Spinal cord (tissue), 10 donors: ENCODE results near the gene SKP1. TPM values are rescaled to one million over a fixed set of nuclear protein-coding genes. Genes with fewer than 3 reads are reported as not detected.

Source experiments
- DNase-seq, 6 donors: peaks; one replicate each; pipeline versions ENCODE4 v3.0.0 to v3.0.0-alpha.2; 2013 to 2015; ENCODE audit warnings: low spot score in 6 of 6, low read depth in 4 of 6
- H3K27ac ChIP-seq: one replicate; pipeline ENCODE4 v1.5.1; 2013; ENCODE audit warnings: low read depth, low read length, control low read depth
- H3K27me3 ChIP-seq: one replicate; pipeline ENCODE4 v1.6.1; 2013; ENCODE audit warnings: low read length; ENCODE audit not compliant: control insufficient read depth, insufficient read depth
- H3K36me3 ChIP-seq: one replicate; pipeline ENCODE4 v1.6.1; 2013; ENCODE audit warnings: low read length; ENCODE audit not compliant: control insufficient read depth, insufficient read depth
- H3K4me1 ChIP-seq: one replicate; pipeline ENCODE4 v1.6.1; 2013; ENCODE audit warnings: low read length; ENCODE audit not compliant: control insufficient read depth, insufficient read depth
- H3K4me3 ChIP-seq: one replicate; pipeline ENCODE4 v1.5.1; 2013; ENCODE audit warnings: low read depth, low read length, control low read depth
- H3K9me3 ChIP-seq: one replicate; pipeline ENCODE4 v1.6.1; 2013; ENCODE audit warnings: low read length; ENCODE audit not compliant: control insufficient read depth, insufficient read depth
- WGBS: methylation state at CpG from one replicate; pipeline ENCODE4 v1.1.5; 2013; ENCODE audit warnings: missing lambda C conversion rate; ENCODE audit not compliant: insufficient coverage; 5-methylcytosine and 5-hydroxymethylcytosine counted together
- polyA plus RNA-seq, 2 donors: library from polyadenylated mRNA; unstranded; fragments of 120-200 nt; gene quantifications; one replicate each; pipeline ENCODE4 v1.2.1, GENCODE V29; 2013; ENCODE audit not compliant: insufficient read length in 2 of 2
- total RNA-seq, 2 donors: library from RNA; depleted of rRNA in 1 of 2; stranded (reverse); fragments of 120-200 nt in 1 of 2; fragments of >200 nt in 1 of 2; gene quantifications; one replicate each; pipeline versions ENCODE4 v1.2.3 to v1.2.4, GENCODE V29; 2013 to 2014
- donor health status: healthy.

SKP1 gene
- total and polyA plus RNA-seq, 4 donors = 355 to 859 (median 596) TPM

DNA sequence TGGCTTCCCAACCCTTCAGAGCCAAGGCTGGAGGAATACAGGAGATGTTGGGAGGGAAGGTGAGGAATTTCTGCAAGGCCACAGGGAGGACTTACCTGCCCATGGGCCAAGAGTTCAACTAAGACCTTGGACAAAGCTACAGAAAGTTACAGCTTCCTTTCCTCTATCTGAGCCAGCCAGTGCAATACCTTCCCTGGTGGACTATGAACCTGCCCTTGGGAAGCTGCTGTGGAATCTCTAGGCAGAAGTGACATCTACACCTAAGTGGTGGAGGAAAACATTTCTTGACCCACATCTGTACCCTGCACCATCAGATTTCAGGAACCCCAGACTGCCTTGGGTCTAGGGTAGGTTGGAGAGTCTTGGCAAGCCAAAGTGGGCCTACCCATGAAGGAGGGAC, 6.7 kb upstream of the SKP1 start:
- no peak for DNase-seq

DNA sequence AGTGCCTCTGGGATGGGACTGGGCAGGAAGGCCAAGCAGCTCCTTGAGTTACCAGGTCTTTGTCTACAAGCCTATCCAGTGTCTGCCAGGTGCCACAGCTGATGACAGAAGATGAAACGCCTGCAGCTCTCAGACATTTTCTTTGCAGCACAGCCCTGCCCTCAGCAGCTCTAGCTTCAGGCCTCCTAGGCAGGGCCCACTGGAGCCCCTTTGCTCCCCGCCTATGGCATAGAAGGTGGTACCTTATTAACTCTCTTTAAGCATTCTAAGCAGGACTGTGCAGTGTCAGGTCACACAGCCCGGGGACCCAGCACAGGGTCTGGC, 1.3 kb upstream of the SKP1 start:
- peaks cover 9% of the 10 kb centered on the region for H3K4me1 ChIP-seq
- no peaks in the 10 kb centered on the region for H3K9me3 ChIP-seq
- H3K4me3 ChIP-seq = no peak overlapping the region
- WGBS = 67% methylated on average over 2 of the region's 3 CpGs
- no peak for DNase-seq
- H3K36me3 ChIP-seq = peaks cover 3% of the 10 kb centered on the region
- H3K27ac ChIP-seq = peak overlapping the region; percentile 98
- no peaks in the 10 kb centered on the region for H3K27me3 ChIP-seq

More for the DNA sequence above, 6.7 kb upstream of the SKP1 start:
- no peaks in the 10 kb centered on the region for H3K27me3 ChIP-seq
- H3K4me1 ChIP-seq = no peaks in the 10 kb centered on the region
- no peak overlapping the region for H3K4me3 ChIP-seq
- H3K36me3 ChIP-seq = no peaks in the 10 kb centered on the region
- no peaks in the 10 kb centered on the region for H3K9me3 ChIP-seq
- H3K27ac ChIP-seq = no peak overlapping the region

DNA sequence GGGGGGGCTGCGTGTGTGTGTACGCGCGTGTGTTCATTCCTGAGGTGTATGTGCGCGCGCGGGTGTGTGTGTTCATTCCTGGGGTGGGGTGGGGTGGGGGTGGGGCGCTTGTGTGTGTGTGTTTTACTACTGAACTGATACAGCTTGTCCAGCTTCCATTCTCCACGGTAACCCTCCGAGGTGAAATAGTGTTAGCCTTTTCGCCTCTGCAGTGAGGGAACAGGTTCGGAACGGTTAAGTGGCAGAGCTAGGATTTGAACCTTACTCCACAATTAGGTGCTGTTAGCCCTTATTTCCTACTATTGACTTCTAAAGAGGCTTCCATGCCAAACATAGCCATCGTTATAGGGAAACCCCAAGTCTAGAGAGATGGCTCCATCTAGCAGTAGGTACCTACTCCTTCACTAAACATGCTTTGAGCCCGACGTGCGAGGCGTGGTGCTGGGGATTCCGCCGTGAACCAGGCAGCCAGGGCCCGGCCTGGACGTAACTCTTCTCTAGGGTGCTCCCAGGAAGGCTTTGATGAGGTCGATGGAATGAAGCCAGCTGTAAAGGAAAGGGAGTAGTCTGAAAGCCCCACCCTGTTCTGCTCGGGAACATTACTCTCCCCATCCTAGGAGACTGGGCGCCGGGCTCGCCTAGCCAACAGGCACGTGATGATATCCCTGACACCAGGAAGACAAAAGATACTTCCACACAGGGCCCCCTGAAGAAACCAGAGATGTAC, 782 bp upstream of the SKP1 start:
- Histone ChIP-seq H3K36me3 (peaks cover 8% of the 10 kb centered on the region), H3K27ac (peak overlapping the region; percentile 98), H3K9me3 (no peaks in the 10 kb centered on the region), H3K27me3 (no peaks in the 10 kb centered on the region), H3K4me1 (peaks cover 9% of the 10 kb centered on the region), H3K4me3 (peak overlapping the region; percentile 94)
- peak in 2 of 6 donors; percentile 15 to 56 for DNase-seq
- WGBS = 30% methylated on average over 9 of the region's 29 CpGs

DNA sequence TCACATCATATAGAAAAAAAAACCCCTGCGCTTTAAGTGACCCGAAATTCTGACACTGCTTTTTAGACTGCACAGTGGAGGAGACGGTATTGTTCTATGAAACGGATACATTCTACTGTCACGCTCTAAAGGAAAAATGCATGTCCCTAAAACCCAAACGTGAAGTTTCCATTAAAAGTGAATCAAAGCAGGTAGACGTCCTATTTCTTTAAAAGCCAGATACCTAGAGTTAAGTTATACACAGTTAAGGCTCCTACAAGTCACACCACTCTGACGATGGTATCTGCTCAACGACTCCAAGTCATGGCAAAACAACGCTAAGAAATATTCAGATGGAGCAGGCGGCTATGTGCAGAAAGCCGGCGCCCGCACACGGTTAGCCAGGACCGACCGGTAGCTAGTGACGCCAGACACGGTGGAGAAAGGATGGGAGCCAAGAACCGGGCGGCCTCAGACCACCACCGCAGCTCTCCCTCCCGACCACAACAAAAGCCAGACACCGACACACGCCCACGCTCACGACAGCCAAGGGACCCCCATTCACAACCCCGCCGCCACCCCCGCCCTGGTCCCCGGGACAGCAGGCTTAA, 734 bp downstream of the SKP1 start:
- Histone ChIP-seq H3K4me1 (peaks cover 9% of the 10 kb centered on the region), H3K27me3 (no peaks in the 10 kb centered on the region), H3K27ac (peak overlapping the region; percentile 98), H3K4me3 (peak overlapping the region; percentile 94), H3K36me3 (peaks cover 20% of the 10 kb centered on the region), H3K9me3 (no peaks in the 10 kb centered on the region)
- 0% methylated on average over 28 of the region's 31 CpGs for WGBS
- no peak for DNase-seq

DNA sequence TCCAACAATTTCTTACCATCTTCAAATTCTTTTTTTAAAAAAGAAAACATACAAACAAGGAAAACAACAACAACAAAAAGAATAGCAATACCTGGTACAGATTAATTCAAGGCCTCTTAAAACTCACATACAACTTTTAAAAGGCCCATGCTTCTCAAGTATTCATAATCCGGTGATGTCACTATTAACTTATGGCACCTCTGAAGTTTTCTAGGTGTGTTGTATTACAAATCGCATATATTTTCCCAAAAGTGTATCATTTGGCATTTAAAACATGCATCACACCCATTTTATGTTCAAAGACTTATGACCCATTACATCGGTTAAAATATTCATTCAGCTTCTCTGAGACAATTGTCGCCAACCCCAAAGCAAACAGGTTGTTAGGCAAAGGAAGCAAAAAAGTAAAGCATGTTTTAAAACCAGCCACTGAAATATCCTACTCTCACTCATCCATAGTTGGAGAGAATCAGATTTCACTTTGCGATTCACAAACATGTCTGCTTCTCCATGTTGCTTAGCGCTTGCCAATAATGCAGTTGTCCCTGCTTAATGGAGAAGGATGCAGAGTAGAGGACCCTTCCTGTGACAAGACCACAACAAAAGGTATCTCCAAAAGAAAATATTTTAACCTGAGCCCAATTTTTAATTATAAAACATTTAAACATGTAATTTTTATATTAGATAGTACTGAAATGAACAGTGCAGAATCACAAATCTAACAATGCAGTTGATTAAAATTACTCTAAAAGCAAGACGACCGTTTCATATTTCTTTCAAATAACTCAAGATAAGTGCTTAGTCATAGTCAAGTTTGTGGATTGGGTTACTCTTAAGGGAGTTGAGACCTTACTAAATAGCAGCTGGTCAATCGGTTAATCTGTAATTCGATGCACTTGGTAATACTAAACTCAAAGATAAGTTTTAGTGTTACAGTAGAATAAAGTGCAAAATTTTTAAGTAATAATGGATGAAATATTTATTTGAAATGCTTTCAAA, 1.6 kb downstream of the SKP1 start:
- no peaks in the 10 kb centered on the region for H3K9me3 ChIP-seq
- H3K4me1 ChIP-seq = peaks cover 9% of the 10 kb centered on the region
- DNase-seq = peak in 1 of 6 donors; percentile 27
- 80% methylated on average over 2 of the region's 10 CpGs for WGBS
- H3K27me3 ChIP-seq = no peaks in the 10 kb centered on the region
- peaks cover 20% of the 10 kb centered on the region for H3K36me3 ChIP-seq
- H3K27ac ChIP-seq = peak overlapping the region; percentile 98
- H3K4me3 ChIP-seq = peak overlapping the region; percentile 94

DNA sequence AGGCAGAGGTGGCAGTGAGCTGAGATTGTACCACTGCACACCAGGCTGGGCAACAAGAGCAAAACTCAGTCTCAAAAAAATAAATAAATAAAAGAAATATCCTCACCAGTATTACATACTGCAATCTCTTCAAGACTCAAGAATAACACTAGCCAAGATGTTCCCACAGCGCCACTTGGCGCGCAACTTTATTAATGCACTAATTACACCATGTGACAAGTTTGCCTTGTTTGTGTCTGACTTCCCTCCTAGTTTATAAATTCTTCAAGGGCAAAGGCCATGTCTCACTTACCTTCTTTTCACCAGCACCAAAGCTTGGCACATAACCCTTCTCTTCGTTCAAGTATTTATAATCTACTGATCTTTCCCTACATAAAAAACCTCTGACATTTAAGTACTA, 4.8 kb downstream of the SKP1 start:
- no peaks in the 10 kb centered on the region for H3K4me1 ChIP-seq
- H3K27ac ChIP-seq = no peak overlapping the region
- no peaks in the 10 kb centered on the region for H3K27me3 ChIP-seq
- H3K4me3 ChIP-seq = no peak overlapping the region
- 91% methylated on average over 4 of the region's 4 CpGs for WGBS
- no peaks in the 10 kb centered on the region for H3K9me3 ChIP-seq
- no peak for DNase-seq
- peaks cover 30% of the 10 kb centered on the region for H3K36me3 ChIP-seq

DNA sequence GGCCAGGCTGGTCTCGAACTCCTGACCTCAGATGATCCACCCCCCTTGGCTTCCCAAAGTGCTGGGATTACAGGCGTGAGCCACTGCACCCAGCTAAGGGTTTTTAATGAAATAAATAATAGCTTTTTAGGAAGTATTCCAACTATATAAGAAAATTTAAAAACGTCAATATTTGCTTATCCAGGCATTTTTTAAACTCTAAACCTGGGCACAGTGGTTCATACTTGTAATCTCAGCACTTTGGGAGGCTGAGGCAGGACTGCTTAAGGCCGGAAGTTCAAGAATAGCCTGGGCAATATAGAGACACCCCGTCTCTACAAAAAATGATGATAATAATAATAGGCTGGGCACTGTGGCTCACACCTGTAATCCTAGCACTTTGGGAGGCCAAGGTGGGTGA, 14.2 kb downstream of the SKP1 start:
- Histone ChIP-seq H3K27me3 (no peaks in the 10 kb centered on the region), H3K27ac (no peak overlapping the region), H3K36me3 (peaks cover 41% of the 10 kb centered on the region), H3K9me3 (no peaks in the 10 kb centered on the region), H3K4me1 (no peaks in the 10 kb centered on the region), H3K4me3 (no peak overlapping the region)
- no CpG with 5 or more reads among the region's 5 CpGs for WGBS
- no peak for DNase-seq

DNA sequence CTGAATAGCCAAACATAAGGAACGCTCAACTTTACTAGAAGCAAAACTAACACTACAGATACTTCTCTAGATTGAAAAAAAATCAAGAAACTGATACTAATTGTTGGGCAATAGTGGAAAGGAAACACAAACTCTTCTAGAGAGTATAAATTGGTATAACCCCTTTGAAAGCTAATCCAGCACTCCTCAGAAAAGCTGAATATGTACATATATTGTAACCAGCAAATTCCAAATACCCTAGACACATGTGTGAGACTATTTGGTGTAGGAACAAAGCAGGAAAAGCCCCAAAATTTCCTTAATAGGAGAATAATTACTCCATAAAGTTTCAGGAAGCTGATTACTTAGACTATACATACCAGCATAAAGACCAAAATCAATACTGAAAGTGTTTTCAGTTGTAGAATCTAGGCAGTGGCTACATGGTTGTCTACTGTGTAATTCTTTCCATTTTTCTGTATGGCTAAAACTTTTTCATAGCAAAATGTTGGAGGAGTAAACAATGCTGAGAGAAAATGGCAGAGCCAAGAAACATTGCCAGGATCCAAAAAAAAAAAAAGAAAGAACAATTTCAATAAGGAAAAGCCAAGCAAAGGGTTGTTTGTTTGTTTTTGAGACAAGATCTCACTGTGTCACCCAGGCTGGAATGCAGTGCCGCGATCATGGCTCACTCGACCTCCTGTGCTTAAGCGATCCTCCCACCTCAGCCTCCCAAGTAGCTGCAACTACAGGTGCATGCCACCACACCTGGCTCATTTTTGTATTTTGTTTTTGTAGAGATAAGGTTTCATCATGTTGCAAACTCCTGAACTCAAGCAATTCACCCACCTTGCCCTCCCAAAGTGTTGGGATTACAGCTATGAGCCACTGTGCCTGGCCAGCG, 15.0 kb downstream of the SKP1 start:
- H3K27me3 ChIP-seq = no peaks in the 10 kb centered on the region
- H3K4me3 ChIP-seq = no peak overlapping the region
- H3K36me3 ChIP-seq = peaks cover 38% of the 10 kb centered on the region
- no peaks in the 10 kb centered on the region for H3K4me1 ChIP-seq
- H3K27ac ChIP-seq = no peak overlapping the region
- H3K9me3 ChIP-seq = no peaks in the 10 kb centered on the region
- DNase-seq = no peak
- 96% methylated on average over 4 of the region's 6 CpGs for WGBS

DNA sequence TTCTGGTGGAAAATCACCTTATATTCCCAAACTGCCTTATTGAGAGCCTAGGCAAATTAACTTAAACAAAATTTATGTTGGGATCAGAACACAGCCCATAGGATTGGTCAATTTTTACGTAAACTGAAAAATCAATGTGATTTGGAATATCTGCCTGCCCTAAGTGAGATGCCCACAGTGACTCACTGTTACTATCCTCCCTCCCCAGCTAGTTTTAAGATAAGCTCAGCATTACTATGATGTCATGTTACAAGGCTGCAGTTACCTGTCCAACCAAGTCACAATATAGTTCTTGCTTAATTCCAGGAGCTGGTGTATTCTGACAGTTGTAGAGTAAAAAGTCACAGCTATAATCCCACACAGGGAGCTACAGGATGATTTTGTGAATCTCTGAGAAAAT, 23.1 kb downstream of the SKP1 start:
- Histone ChIP-seq H3K27ac (no peak overlapping the region), H3K4me3 (no peak overlapping the region), H3K27me3 (no peaks in the 10 kb centered on the region), H3K4me1 (peaks cover 6% of the 10 kb centered on the region), H3K36me3 (peaks cover 17% of the 10 kb centered on the region), H3K9me3 (no peaks in the 10 kb centered on the region)
- DNase-seq = no peak
- WGBS = no CpG with 5 or more reads among the region's 1 CpG
